GM18517 (cell line): ENCODE data around the gene CCDC14.
"Not testable (repeated sequence)": the region's sequence is repeated elsewhere in the genome, so short reads cannot be mapped to it uniquely, and the experiment has no call there.

ENCODE experiments used
- ATAC-seq: cut with Tn5 transposase; IDR thresholded peaks from one replicate; pipeline ENCODE4 v1.9.1; 2021; ENCODE audit warnings: mild to moderate bottlenecking, moderate library complexity; ENCODE audit not compliant: unreplicated experiment

CCDC14 gene

GRCh38 chr3:123967260-123967659 lies 6.2 kb upstream of the CCDC14 start:
- ATAC-seq = not testable (repeated sequence)

GRCh38 chr3:123966799-123967198 lies 5.8 kb upstream of the CCDC14 start:
- ATAC-seq = not testable (repeated sequence)

- not testable (repeated sequence) for ATAC-seq
Measured at GRCh38 chr3:123964793-123965192, 3.8 kb upstream of the CCDC14 start.

DNA sequence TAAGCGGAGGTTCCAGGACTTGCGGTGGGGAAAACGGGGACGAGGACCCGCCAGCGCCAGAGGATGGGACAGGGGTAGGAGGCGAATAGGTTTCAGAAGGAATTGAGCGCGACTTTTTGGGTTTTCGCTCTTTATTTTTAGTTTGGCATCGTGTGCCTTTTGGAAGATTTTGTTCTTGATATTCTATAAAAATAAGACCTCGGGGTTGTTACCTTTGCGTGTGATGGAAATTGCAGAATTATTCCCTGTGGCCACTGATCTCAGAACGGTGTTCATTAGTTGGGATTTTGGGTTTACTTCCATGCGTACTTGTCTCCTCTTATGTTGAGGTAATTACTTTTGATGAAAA lies 453 bp upstream of the CCDC14 start:
- no peak for ATAC-seq

GRCh38 chr3:123953735-123954134 lies 7.3 kb downstream of the CCDC14 start:
- ATAC-seq = no peak

GRCh38 chr3:123952844-123953520 lies 8.0 kb downstream of the CCDC14 start:
- ATAC-seq = no peak

GRCh38 chr3:123951522-123952447 lies 9.2 kb downstream of the CCDC14 start:
- ATAC-seq = no peak

- no peak for ATAC-seq
Measured at GRCh38 chr3:123949641-123950040, 11.4 kb downstream of the CCDC14 start.

- no peak for ATAC-seq
Measured at GRCh38 chr3:123948449-123948848, 12.6 kb downstream of the CCDC14 start.

GRCh38 chr3:123947482-123947881 lies 13.5 kb downstream of the CCDC14 start:
- no peak for ATAC-seq

- ATAC-seq = no peak
Measured at GRCh38 chr3:123941542-123941941, 19.5 kb downstream of the CCDC14 start.

DNA sequence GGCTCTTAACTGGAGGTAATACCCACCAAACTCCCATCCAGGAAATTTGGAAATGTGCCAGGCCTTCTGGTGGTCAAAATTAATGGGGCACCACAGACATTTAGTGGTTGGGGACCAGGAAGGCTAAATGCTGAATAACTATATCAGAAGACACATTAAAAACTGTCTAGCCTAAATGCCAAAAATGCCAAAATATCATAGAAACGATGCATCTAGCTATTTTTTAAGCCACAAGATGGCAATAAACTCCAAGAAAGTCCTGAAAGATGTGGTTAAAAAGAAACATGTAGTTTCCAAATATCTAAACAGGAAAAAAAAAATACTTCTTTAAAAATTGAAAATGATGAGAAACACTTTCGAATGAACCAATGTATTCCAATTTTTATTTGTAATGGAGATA lies 19.9 kb downstream of the CCDC14 start:
- no peak for ATAC-seq

- no peak for ATAC-seq
Measured at GRCh38 chr3:123939706-123940105, 21.3 kb downstream of the CCDC14 start.

GRCh38 chr3:123936400-123936799 lies 24.6 kb downstream of the CCDC14 start:
- ATAC-seq = no peak

- no peak for ATAC-seq
Measured at GRCh38 chr3:123935830-123936229, 25.2 kb downstream of the CCDC14 start.

GRCh38 chr3:123934250-123934649 lies 26.8 kb downstream of the CCDC14 start:
- ATAC-seq = no peak

DNA sequence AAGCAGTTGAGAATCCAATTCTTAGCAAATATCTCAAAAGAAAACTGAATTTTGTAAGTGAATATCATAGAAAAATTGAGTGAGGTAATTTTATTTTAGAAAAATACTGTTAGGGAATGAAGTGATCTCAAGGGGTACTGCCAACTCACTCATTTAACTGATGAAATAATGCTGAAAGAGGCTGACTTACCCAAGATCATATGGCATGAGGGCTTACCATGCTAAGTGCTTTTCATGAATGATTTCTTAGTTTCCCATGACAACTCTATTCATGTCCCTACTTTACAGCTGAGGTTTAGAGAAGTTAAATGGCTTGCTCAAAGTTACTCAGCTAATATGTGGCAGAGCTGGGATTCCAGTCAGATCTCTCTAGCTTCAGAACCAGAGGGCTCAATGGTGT lies 30.6 kb downstream of the CCDC14 start:
- no peak for ATAC-seq

- no peak for ATAC-seq
Measured at GRCh38 chr3:123929325-123929724, 31.7 kb downstream of the CCDC14 start.

DNA sequence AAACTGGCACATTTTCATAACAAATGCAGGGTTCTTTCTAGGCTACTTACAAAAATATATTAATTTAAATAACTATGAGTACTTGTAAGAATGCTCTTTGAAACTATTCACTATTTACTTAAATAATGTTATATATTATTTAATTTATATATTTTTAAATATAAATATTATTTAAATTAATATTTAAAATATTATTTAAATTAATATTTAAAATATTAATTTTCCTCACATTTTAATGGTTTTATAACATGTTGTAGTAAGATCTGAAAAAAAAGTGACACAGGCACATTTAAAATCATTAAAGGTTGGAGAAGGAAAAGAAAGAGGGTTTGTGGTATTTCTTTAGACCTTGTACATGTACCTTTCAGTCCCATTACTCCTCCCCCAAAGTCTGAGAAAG lies 34.6 kb downstream of the CCDC14 start:
- no peak for ATAC-seq

DNA sequence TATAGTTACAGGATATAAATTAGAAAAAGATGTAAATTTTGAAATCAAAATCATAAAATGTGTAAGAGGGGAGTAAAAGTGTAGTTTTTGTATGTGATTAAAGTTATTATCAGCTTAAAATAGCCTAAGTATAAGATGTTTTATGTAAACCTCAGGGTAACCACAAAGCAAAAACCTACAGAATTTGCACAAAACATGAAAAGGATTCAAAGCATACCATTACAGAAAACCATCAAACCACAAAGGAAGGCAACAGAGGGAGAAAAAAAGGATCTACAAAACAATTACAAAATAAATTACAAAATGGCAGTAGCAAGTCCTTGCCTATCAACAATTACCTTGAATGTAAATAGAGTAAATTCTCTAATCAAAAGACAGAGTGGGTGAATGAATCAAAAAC lies 40.2 kb downstream of the CCDC14 start:
- ATAC-seq = no peak

- no peak for ATAC-seq
Measured at GRCh38 chr3:123920383-123920782, 40.6 kb downstream of the CCDC14 start.

DNA sequence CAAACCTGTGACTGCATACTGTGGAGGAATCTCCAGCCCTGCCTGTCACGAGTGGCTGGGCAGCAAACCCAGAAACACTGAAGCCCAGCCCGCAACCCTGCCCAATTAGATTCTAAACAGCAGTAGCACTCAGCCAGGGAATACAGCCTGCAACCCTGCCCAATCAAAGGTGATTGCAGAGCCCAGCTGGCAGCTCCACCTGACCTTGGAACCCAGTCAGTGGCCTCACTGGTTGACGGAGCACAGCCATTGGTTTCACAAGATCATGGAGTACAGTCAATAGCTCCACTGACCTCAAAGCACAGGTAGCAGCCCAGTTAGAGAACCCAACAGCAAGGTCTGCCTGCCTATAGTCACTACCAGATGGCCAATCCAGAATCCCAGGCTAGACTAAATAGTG lies 41.7 kb downstream of the CCDC14 start:
- ATAC-seq = no peak
